KMS-11 (cell line): ENCODE data around the gene C12orf43.

ENCODE experiments used
- H2AFZ ChIP-seq: fragments of 200-600 bp; sonication (generic); 2 replicates; pipeline ENCODE4 v1.6.1; 2016; ENCODE audit warnings: antibody characterized with exemption, mixed run types, low read depth
- H3K27ac ChIP-seq: fragments of 200-600 bp; sonication (generic); 2 replicates; pipeline ENCODE4 v1.6.1; 2016; ENCODE audit warnings: mild to moderate bottlenecking, mixed run types
- H3K27me3 ChIP-seq: fragments of 200-600 bp; sonication (generic); 2 replicates; pipeline ENCODE4 v1.6.1; 2017; ENCODE audit warnings: mild to moderate bottlenecking, low read depth, mixed run types, moderate library complexity; ENCODE audit not compliant: insufficient read depth
- H3K36me3 ChIP-seq: fragments of 200-600 bp; sonication (generic); 2 replicates; pipeline ENCODE4 v1.6.1; 2017; ENCODE audit warnings: mild to moderate bottlenecking, mixed run types; ENCODE audit not compliant: insufficient read depth
- H3K4me1 ChIP-seq: fragments of 200-600 bp; sonication (generic); 2 replicates; pipeline ENCODE4 v1.6.1; 2016; ENCODE audit warnings: mild to moderate bottlenecking, low read depth, mixed run types; ENCODE audit not compliant: poor library complexity, severe bottlenecking
- H3K4me2 ChIP-seq: fragments of 200-600 bp; sonication (generic); 2 replicates; pipeline ENCODE4 v1.7.0; 2016; ENCODE audit warnings: mild to moderate bottlenecking, mixed run types
- H3K4me3 ChIP-seq: fragments of 200-600 bp; sonication (generic); IDR thresholded peaks from 2 replicates; pipeline ENCODE4 v1.6.1; 2017; ENCODE audit warnings: low read depth, low read length, mixed read lengths; ENCODE audit not compliant: insufficient read depth
- H3K79me2 ChIP-seq: fragments of 200-600 bp; sonication (generic); 2 replicates; pipeline ENCODE4 v1.6.1; 2016; ENCODE audit warnings: low read depth, mixed run types; ENCODE audit not compliant: insufficient read depth
- H3K9ac ChIP-seq: fragments of 200-600 bp; sonication (generic); 2 replicates; pipeline ENCODE4 v1.6.1; 2016; ENCODE audit warnings: mild to moderate bottlenecking, mixed run types
- H4K20me1 ChIP-seq: fragments of 200-600 bp; sonication (generic); 2 replicates; pipeline ENCODE4 v1.6.1; 2016; ENCODE audit warnings: mild to moderate bottlenecking, mixed run types; ENCODE audit not compliant: insufficient read depth
- TF ChIP-seq, protein P1 (sequence below): fragments of 200-600 bp; sonication (generic); conservative IDR thresholded peaks from 2 replicates; pipeline ENCODE4 v1.6.1; 2017; ENCODE audit warnings: low read depth, mild to moderate bottlenecking, antibody characterized with exemption, low read length, moderate library complexity, mixed read lengths

Gene C12orf43

DNA sequence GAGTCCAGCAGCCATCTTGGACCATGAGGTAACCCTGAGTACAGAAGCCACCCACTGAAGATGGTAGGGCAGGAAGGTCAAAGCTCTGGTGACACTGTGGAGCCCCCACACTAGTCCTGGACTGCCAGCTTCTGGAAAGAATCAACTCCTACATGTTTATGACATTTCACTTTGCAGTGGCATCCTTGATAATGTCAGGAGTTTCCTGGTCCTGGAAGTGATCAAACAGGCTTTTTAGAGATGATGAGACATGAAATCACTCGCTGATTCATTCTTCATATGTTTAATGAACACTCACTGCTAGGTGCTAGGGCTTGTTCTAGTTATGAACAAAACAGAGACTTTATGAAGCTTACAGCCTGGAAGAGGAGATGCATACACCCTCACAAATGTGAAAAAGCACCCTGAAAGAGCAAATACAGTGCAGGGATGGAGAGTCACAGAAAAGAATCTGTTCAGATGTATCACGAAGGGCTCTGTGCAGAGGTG lies 53.7 kb downstream of the C12orf43 start:
- H3K79me2 ChIP-seq: no peaks in the 10 kb centered on the region
- H3K4me3 ChIP-seq: no peak overlapping the region
- H2AFZ ChIP-seq: no peak overlapping the region

DNA sequence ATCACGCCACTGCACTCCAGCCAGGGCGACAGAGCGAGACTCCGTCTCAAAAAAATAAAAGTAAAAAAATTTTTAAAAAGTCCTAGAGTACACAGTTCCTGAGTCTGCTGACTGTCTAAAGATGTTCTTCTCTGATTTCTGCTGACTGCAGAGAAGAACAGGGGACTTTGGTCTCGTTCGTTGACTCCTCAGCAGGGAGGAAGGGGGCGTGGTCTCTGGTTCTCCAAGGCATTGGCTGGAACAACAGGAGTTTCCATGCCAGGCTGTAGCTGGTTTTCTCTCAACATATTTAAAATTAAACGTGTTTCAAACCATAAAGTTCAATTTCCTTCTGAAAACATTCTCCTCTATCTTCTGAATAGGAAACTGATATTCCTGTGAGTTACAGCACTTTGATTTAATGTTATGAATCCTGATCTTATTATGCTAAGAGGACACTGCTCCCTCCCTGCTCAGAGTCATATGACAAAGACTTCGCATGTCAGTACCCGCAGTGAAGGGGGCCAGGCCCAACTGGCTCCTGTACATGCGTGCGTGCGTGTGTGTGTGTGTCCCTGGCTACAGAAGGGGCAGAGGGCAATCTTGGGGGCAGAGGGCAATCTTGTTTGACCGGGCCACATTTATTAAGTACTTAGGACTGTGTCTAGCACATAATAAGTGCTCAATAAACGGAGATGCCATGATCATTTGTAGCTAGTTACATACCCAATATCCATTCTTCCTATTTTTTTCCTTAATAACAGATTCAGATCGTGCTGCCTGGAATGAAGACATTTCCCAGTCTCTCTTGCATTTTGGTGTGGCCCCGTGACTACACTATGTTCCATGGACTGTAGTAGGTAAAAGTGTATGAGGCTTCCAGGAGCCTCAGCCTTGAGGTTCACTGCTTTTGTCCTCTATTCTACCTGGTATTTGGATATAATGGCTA lies 54.4 kb downstream of the C12orf43 start:
- Histone ChIP-seq H3K9ac (no peak overlapping the region), H3K79me2 (no peaks in the 10 kb centered on the region), H3K36me3 (no peaks in the 10 kb centered on the region), H3K27me3 (no peaks in the 10 kb centered on the region), H3K4me2 (no peak overlapping the region), H2AFZ (no peak overlapping the region), H3K4me1 (no peaks in the 10 kb centered on the region), H4K20me1 (no peaks in the 10 kb centered on the region), H3K4me3 (no peak overlapping the region), H3K27ac (no peak overlapping the region)
- TF ChIP-seq, protein P1, sequence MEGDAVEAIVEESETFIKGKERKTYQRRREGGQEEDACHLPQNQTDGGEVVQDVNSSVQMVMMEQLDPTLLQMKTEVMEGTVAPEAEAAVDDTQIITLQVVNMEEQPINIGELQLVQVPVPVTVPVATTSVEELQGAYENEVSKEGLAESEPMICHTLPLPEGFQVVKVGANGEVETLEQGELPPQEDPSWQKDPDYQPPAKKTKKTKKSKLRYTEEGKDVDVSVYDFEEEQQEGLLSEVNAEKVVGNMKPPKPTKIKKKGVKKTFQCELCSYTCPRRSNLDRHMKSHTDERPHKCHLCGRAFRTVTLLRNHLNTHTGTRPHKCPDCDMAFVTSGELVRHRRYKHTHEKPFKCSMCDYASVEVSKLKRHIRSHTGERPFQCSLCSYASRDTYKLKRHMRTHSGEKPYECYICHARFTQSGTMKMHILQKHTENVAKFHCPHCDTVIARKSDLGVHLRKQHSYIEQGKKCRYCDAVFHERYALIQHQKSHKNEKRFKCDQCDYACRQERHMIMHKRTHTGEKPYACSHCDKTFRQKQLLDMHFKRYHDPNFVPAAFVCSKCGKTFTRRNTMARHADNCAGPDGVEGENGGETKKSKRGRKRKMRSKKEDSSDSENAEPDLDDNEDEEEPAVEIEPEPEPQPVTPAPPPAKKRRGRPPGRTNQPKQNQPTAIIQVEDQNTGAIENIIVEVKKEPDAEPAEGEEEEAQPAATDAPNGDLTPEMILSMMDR: no peak

More for the DNA sequence above, 53.7 kb downstream of the C12orf43 start:
- Histone ChIP-seq H3K9ac (no peak overlapping the region), H4K20me1 (no peaks in the 10 kb centered on the region), H3K4me2 (no peak overlapping the region), H3K36me3 (no peaks in the 10 kb centered on the region), H3K27ac (no peak overlapping the region), H3K4me1 (no peaks in the 10 kb centered on the region), H3K27me3 (no peaks in the 10 kb centered on the region)
- TF ChIP-seq, protein P1: no peak

DNA sequence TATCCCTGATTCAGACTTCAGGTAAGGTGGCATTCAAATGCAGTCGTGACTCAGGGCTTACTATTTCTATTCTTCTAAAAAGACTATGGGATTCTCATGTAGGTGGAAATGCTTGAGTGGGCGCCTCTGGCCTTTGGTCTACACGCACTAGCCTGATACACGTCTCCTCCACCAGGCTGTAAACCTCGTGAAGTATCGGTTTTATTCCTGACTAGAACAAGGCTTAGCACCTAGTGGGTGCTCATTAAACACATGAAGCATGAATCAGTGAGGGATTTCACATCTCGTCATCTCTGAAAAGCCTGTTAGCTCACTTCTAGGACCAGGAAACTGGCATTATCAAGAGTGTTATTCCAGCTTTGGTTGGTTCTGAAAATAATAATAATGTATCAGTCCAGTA lies 55.6 kb downstream of the C12orf43 start:
- H3K27ac ChIP-seq: no peak overlapping the region
- H3K4me2 ChIP-seq: no peak overlapping the region
- TF ChIP-seq, protein P1: no peak
- H3K9ac ChIP-seq: no peak overlapping the region
- H3K27me3 ChIP-seq: no peaks in the 10 kb centered on the region
- H3K4me3 ChIP-seq: no peak overlapping the region
- H2AFZ ChIP-seq: no peak overlapping the region
- H3K79me2 ChIP-seq: no peaks in the 10 kb centered on the region
- H4K20me1 ChIP-seq: no peaks in the 10 kb centered on the region
- H3K36me3 ChIP-seq: no peaks in the 10 kb centered on the region
- no peaks in the 10 kb centered on the region for H3K4me1 ChIP-seq

DNA sequence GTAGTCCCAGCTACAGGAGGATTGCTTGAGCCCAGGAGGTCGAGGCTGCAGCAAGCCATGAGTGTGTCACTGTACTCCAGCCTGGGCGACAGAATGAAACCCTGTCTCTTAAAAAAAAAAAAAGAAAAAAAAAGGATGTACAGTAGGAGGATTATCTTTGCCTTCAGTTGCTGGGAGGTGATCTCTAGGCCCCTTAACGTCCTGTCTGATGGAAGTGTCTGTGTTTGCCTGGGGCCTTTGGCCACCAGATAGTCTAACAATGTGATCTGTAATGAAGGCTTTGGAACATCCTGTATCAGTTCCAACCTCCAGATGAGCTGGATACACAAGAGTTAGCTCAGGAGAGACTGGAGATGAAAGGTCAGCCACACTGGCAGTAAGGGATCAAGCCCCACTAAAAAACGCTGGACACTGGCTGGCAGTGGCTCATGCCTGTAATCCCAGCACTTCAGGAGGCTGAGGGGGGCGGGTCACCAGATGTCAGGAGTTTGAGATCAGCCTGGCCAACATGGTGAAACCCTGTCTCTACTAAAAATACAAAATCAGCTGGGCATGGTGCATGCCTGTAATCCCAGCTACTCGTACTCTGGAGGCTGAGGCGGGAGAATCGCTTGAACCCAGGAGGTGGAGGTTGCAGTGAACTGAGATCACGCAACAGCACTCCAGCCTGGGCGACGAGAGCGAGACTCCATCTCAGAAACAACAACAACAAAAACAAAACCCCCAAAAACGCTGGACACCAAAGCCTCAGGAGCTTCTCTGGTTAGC lies 57.0 kb downstream of the C12orf43 start:
- no peaks in the 10 kb centered on the region for H3K4me1 ChIP-seq
- no peaks in the 10 kb centered on the region for H4K20me1 ChIP-seq
- H3K79me2 ChIP-seq: no peaks in the 10 kb centered on the region
- no peaks in the 10 kb centered on the region for H3K36me3 ChIP-seq
- H3K4me3 ChIP-seq: no peak overlapping the region
- TF ChIP-seq, protein P1: no peak
- H3K27ac ChIP-seq: no peak overlapping the region
- no peaks in the 10 kb centered on the region for H3K27me3 ChIP-seq
- H2AFZ ChIP-seq: no peak overlapping the region
- no peak overlapping the region for H3K9ac ChIP-seq
- no peak overlapping the region for H3K4me2 ChIP-seq
